Measurements from ENCODE around the gene PRICKLE3.
A peak's percentile ranks its signal among the peaks of the same experiment; 100 is the strongest.

The PRICKLE3 gene

GRCh38 chrX:49199906-49200771 lies 14.0 kb upstream of the PRICKLE3 start, which contains the start of gene SYP:
Gene SYP, minus strand, starts transcription at chrX:49200193. Its CDS starts 7 bp downstream, at chrX:49200186.
- TF ChIP-seq, protein P1, sequence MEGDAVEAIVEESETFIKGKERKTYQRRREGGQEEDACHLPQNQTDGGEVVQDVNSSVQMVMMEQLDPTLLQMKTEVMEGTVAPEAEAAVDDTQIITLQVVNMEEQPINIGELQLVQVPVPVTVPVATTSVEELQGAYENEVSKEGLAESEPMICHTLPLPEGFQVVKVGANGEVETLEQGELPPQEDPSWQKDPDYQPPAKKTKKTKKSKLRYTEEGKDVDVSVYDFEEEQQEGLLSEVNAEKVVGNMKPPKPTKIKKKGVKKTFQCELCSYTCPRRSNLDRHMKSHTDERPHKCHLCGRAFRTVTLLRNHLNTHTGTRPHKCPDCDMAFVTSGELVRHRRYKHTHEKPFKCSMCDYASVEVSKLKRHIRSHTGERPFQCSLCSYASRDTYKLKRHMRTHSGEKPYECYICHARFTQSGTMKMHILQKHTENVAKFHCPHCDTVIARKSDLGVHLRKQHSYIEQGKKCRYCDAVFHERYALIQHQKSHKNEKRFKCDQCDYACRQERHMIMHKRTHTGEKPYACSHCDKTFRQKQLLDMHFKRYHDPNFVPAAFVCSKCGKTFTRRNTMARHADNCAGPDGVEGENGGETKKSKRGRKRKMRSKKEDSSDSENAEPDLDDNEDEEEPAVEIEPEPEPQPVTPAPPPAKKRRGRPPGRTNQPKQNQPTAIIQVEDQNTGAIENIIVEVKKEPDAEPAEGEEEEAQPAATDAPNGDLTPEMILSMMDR (IDR thresholded peaks at IDR 0.05; ENCODE audit: insufficient read depth, low read depth, low read length, missing control alignments) = no peak
- peak; percentile 87 for DNase-seq (ENCODE audit: low read depth)
- peak within 1 kb of the TSS; percentile 22 for H3K4me3 ChIP-seq (ENCODE audit: low read length)

- no peak for DNase-seq (ENCODE audit: low read depth)
- TF ChIP-seq, protein P1 (IDR thresholded peaks at IDR 0.05; ENCODE audit: insufficient read depth, low read depth, low read length, missing control alignments) = no peak
- H3K4me3 ChIP-seq (ENCODE audit: low read length) = no peak overlapping the region
Observed at GRCh38 chrX:49199315-49199595, 13.1 kb upstream of the PRICKLE3 start.

GRCh38 chrX:49198540-49199314 lies 12.6 kb upstream of the PRICKLE3 start:
- TF ChIP-seq, protein P1 (IDR thresholded peaks at IDR 0.05; ENCODE audit: insufficient read depth, low read depth, low read length, missing control alignments) = no peak
- H3K4me3 ChIP-seq (ENCODE audit: low read length) = no peak overlapping the region
- DNase-seq (ENCODE audit: low read depth) = no peak

GRCh38 chrX:49197543-49198087 lies 11.4 kb upstream of the PRICKLE3 start:
- no peak overlapping the region for H3K4me3 ChIP-seq (ENCODE audit: low read length)
- no peak for DNase-seq (ENCODE audit: low read depth)
- TF ChIP-seq, protein P1 (IDR thresholded peaks at IDR 0.05; ENCODE audit: insufficient read depth, low read depth, low read length, missing control alignments) = no peak

DNA sequence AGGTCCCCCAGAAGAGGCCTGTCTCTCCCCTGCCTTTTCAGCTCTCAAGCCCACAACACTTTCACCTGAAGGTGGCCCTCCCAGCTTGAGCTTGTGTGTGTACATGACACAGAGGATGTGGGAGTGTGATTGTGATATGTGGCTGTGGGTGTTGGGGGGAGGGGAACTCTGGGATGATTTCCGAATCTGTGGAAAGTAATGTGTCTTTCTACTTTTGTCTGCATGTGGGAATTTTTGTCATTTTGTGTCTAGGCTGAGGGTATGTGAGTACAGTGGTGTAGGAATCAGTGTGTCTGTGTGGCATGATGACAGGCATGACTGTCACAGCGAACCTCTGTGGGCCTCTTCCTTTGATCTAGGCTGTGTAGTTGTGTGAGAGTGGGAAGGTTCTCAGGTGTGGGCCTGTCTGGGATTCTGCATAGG lies 7.4 kb upstream of the PRICKLE3 start:
- no peak for DNase-seq (ENCODE audit: low read depth)
- H3K4me3 ChIP-seq (ENCODE audit: low read length) = no peak overlapping the region
- TF ChIP-seq, protein P1 (IDR thresholded peaks at IDR 0.05; ENCODE audit: insufficient read depth, low read depth, low read length, missing control alignments) = no peak

DNA sequence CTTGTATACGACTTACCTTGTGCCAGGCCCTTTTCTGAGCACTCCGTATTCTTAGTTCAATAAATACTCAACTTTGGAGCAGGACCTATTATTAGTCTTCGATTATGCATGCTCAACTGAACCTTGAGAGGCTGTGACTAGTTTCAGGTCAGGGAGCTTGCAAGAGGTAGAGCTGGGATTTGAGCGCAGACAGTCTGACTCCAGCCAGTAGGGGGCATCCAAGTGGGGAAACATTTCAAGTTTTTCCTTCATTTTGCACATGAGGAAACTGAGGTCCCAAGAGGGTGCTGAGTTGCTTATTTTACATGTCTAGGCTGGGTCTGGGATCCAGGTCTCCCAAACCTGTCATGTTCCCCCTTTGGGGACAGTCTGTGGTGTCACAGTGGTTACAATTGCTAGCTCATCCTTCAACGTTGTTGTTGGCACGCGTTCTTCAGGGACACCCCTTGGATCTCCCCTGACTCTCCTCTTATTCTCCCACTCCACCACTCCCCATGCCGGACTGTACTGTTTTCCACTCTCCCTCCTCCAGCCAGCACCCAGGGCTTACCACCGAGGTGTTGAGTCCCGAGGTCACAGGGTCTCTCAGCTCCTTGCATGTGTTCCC lies 6.7 kb upstream of the PRICKLE3 start:
- peak; percentile 50 for DNase-seq (ENCODE audit: low read depth)
- H3K4me3 ChIP-seq (ENCODE audit: low read length) = no peak overlapping the region
- TF ChIP-seq, protein P1 (IDR thresholded peaks at IDR 0.05; ENCODE audit: insufficient read depth, low read depth, low read length, missing control alignments) = peak; percentile 65
